Naive thymus-derived CD4-positive, alpha-beta T cell (primary cell): Measurements from ENCODE around the gene TACC2. TPM values are rescaled to one million over a fixed set of nuclear protein-coding genes. Genes with fewer than 3 reads are reported as not detected.

Experiments
- ATAC-seq: fragments of 150-1000 bp; cut with Tn5 transposase; 2 replicates; pipeline ENCODE4 v1.10.0; 2021; ENCODE audit warnings: mild to moderate bottlenecking, moderate library complexity
- CTCF ChIA-PET: fragments of 350-600 bp; sonication (Branson Sonifier 250); formaldehyde crosslinking; loops from one replicate; lab custom pipeline; 2021; ENCODE audit warnings: antibody characterized with exemption; lab: Charles Lee
- POLR2A ChIA-PET: fragments of 350-600 bp; sonication (Branson Sonifier 250); formaldehyde crosslinking; loops from one replicate; lab custom pipeline; 2021; ENCODE audit warnings: antibody characterized with exemption, inconsistent platforms; lab: Charles Lee
- DNase-seq, 9 donors: peaks; one replicate each; pipeline versions ENCODE4 v3.0.0 to v3.0.0-alpha.2; 2020 to 2022; ENCODE audit warnings: mixed read lengths in 1 of 9
- H3K27ac ChIP-seq: one replicate; pipeline ENCODE4 v1.7.0; 2013; ENCODE audit warnings: mild to moderate bottlenecking, low read depth, low read length, moderate library complexity
- H3K27me3 ChIP-seq, 2 donors: one replicate each; pipeline ENCODE4 v1.7.0; 2013; ENCODE audit warnings: low read length in 2 of 2, mild to moderate bottlenecking in 2 of 2, moderate library complexity in 2 of 2; ENCODE audit not compliant: control insufficient read depth in 2 of 2, insufficient read depth in 2 of 2
- H3K36me3 ChIP-seq, 3 experiments: 1 replicate in 2 of 3; 2 replicates in 1 of 3; pipeline ENCODE4 v1.7.0; 2013; ENCODE audit warnings: low read length in 3 of 3, mild to moderate bottlenecking in 3 of 3, moderate library complexity in 1 of 3; ENCODE audit not compliant: insufficient read depth in 3 of 3, control insufficient read depth in 2 of 3
- H3K4me1 ChIP-seq, 2 donors: one replicate each; pipeline ENCODE4 v1.7.0; 2013; ENCODE audit warnings: low read length in 2 of 2, mild to moderate bottlenecking in 2 of 2, moderate library complexity in 1 of 2; ENCODE audit not compliant: control insufficient read depth in 2 of 2, insufficient read depth in 2 of 2
- H3K4me3 ChIP-seq: 2 replicates; pipeline ENCODE4 v1.7.0; 2013; ENCODE audit warnings: mild to moderate bottlenecking, low read length
- H3K9me3 ChIP-seq, 3 experiments: 1 replicate in 2 of 3; 2 replicates in 1 of 3; pipeline ENCODE4 v1.7.0; 2013; ENCODE audit warnings: low read length in 3 of 3; ENCODE audit not compliant: control insufficient read depth in 2 of 3
- H3K27ac Mint-ChIP-seq, 9 donors: one replicate each; pipeline ENCODE4 v1.8.0; 2020 to 2022; ENCODE audit warnings: mixed read lengths in 9 of 9, mild to moderate bottlenecking in 8 of 9, moderate library complexity in 5 of 9, inconsistent platforms in 2 of 9
- H3K27me3 Mint-ChIP-seq, 5 donors: one replicate each; pipeline ENCODE4 v1.8.0; 2021 to 2022; ENCODE audit warnings: mixed read lengths in 5 of 5, mild to moderate bottlenecking in 1 of 5
- H3K36me3 Mint-ChIP-seq, 5 donors: one replicate each; pipeline ENCODE4 v1.8.0; 2020 to 2022; ENCODE audit warnings: mixed read lengths in 5 of 5, mild to moderate bottlenecking in 3 of 5, inconsistent platforms in 1 of 5
- H3K4me1 Mint-ChIP-seq, 7 donors: one replicate each; pipeline ENCODE4 v1.8.0; 2020 to 2022; ENCODE audit warnings: mixed read lengths in 7 of 7, mild to moderate bottlenecking in 3 of 7, inconsistent platforms in 1 of 7
- H3K4me3 Mint-ChIP-seq, 10 donors: one replicate each; pipeline ENCODE4 v1.8.0; 2020 to 2022; ENCODE audit warnings: mild to moderate bottlenecking in 10 of 10, mixed read lengths in 10 of 10, moderate library complexity in 6 of 10, inconsistent platforms in 2 of 10
- H3K9me3 Mint-ChIP-seq, 11 donors: one replicate each; pipeline ENCODE4 v1.8.0; 2020 to 2022; ENCODE audit warnings: mixed read lengths in 11 of 11, mild to moderate bottlenecking in 4 of 11, inconsistent platforms in 1 of 11, moderate library complexity in 1 of 11
- intact Hi-C, 2 donors: fragments of 100-400 bp; cut with micrococcal nuclease; formaldehyde crosslinking; loops; one replicate each; pipeline ENCODE4 v1.15.1; 2023
- polyA plus RNA-seq, 2 donors: library from polyadenylated mRNA; unstranded; fragments of 300-500 nt; fragmentation: Illumina TruSeq; gene quantifications; one replicate each; pipeline ENCODE4 v1.2.3, GENCODE V29; 2021
- total RNA-seq, 6 experiments: library from RNA in 5 of 6; stranded (reverse) in 5 of 6; gene quantifications; 1 replicate in 5 of 6; 2 replicates in 1 of 6; pipeline ENCODE4 v1.2.3 and lab custom pipeline; 2021 to 2026

Gene TACC2
- total and polyA plus RNA-seq, 7 experiments from 2014 or later = 0.16 TPM; not detected in 6

GRCh38 chr10:122132882-122133565 lies 144.1 kb downstream of the TACC2 start:
- H3K27ac ChIP-seq = no peak overlapping the region
- H3K36me3 ChIP-seq = no peaks in the 10 kb centered on the region
- H3K4me1 ChIP-seq = no peaks in the 10 kb centered on the region
- intact Hi-C loops = no loop called here
- H3K4me3 Mint-ChIP-seq = no peak overlapping the region
- no peak overlapping the region for H3K4me3 ChIP-seq
- CTCF ChIA-PET = no interaction called here
- no peaks in the 10 kb centered on the region for H3K27me3 ChIP-seq
- POLR2A ChIA-PET = no interaction called here
- H3K27me3 Mint-ChIP-seq = peaks cover 0 to 30% (median 10%) of the 10 kb centered on the region in 5 donors
- no peaks in the 10 kb centered on the region for H3K36me3 Mint-ChIP-seq
- H3K27ac Mint-ChIP-seq = peak overlapping the region in 1 of 9 donors; percentile 20
- no peak for ATAC-seq
- no peaks in the 10 kb centered on the region for H3K9me3 Mint-ChIP-seq
- H3K4me1 Mint-ChIP-seq = peaks cover 0 to 2% (median 0%) of the 10 kb centered on the region in 7 donors
- no peaks in the 10 kb centered on the region for H3K9me3 ChIP-seq
- DNase-seq = no peak

GRCh38 chr10:122135251-122136025 lies 146.5 kb downstream of the TACC2 start:
- no peak overlapping the region for H3K4me3 ChIP-seq
- no peaks in the 10 kb centered on the region for H3K9me3 ChIP-seq
- intact Hi-C loops = no loop called here
- POLR2A ChIA-PET = no interaction called here
- no peaks in the 10 kb centered on the region for H3K4me1 ChIP-seq
- Mint-ChIP-seq H3K27ac (no peak overlapping the region), H3K36me3 (no peaks in the 10 kb centered on the region), H3K4me1 (peaks cover 0 to 2% (median 0%) of the 10 kb centered on the region in 7 donors), H3K4me3 (no peak overlapping the region), H3K27me3 (peaks cover 0 to 34% (median 4%) of the 10 kb centered on the region in 5 donors), H3K9me3 (no peaks in the 10 kb centered on the region)
- CTCF ChIA-PET = no interaction called here
- H3K27me3 ChIP-seq = no peaks in the 10 kb centered on the region
- H3K36me3 ChIP-seq = no peaks in the 10 kb centered on the region
- DNase-seq (no peak), ATAC-seq (no peak)
- H3K27ac ChIP-seq = no peak overlapping the region

- H3K27ac ChIP-seq = no peak overlapping the region
- intact Hi-C loops = no loop called here
- Mint-ChIP-seq H3K4me3 (no peak overlapping the region), H3K36me3 (no peaks in the 10 kb centered on the region), H3K27me3 (peaks cover 0 to 37% (median 4%) of the 10 kb centered on the region in 5 donors), H3K4me1 (peaks cover 0 to 7% (median 0%) of the 10 kb centered on the region in 7 donors), H3K9me3 (peaks cover 0 to under 1% (median 0%) of the 10 kb centered on the region in 11 donors), H3K27ac (no peak overlapping the region)
- DNase-seq (no peak), ATAC-seq (no peak)
- H3K4me3 ChIP-seq = no peak overlapping the region
- ChIA-PET POLR2A (no interaction called here), CTCF (no interaction called here)
- no peaks in the 10 kb centered on the region for H3K4me1 ChIP-seq
- H3K36me3 ChIP-seq = no peaks in the 10 kb centered on the region
- H3K27me3 ChIP-seq = no peaks in the 10 kb centered on the region
- no peaks in the 10 kb centered on the region for H3K9me3 ChIP-seq
Measured at GRCh38 chr10:122138831-122139625, 150.1 kb downstream of the TACC2 start.

- peaks cover 0 to 7% (median 0%) of the 10 kb centered on the region in 7 donors for H3K4me1 Mint-ChIP-seq
- POLR2A ChIA-PET = no interaction called here
- H3K27me3 Mint-ChIP-seq = peaks cover 0 to 37% (median 4%) of the 10 kb centered on the region in 5 donors
- no peak overlapping the region for H3K4me3 ChIP-seq
- no peak overlapping the region for H3K27ac ChIP-seq
- no peak overlapping the region for H3K27ac Mint-ChIP-seq
- ATAC-seq (no peak), DNase-seq (no peak)
- peaks cover 0 to 7% (median 0%) of the 10 kb centered on the region in 11 donors for H3K9me3 Mint-ChIP-seq
- CTCF ChIA-PET = no interaction called here
- H3K36me3 Mint-ChIP-seq = no peaks in the 10 kb centered on the region
- no peaks in the 10 kb centered on the region for H3K9me3 ChIP-seq
- intact Hi-C loops = loop anchor here in 1 of 2 donors (5.0 kb wide), 1 partner anchor 563 kb away; no protein-coding TSS in a partner anchor
- no peaks in the 10 kb centered on the region for H3K27me3 ChIP-seq
- H3K4me1 ChIP-seq = no peaks in the 10 kb centered on the region
- H3K36me3 ChIP-seq = no peaks in the 10 kb centered on the region
- no peak overlapping the region for H3K4me3 Mint-ChIP-seq
Measured at GRCh38 chr10:122139627-122140170, 150.7 kb downstream of the TACC2 start.

- CTCF ChIA-PET = no interaction called here
- H3K36me3 ChIP-seq = no peaks in the 10 kb centered on the region
- H3K36me3 Mint-ChIP-seq = peaks cover 0 to 4% (median 0%) of the 10 kb centered on the region in 5 donors
- DNase-seq = no peak
- no peaks in the 10 kb centered on the region for H3K9me3 ChIP-seq
- POLR2A ChIA-PET = no interaction called here
- H3K27ac ChIP-seq = no peak overlapping the region
- peaks cover 0 to 7% (median 0%) of the 10 kb centered on the region in 7 donors for H3K4me1 Mint-ChIP-seq
- intact Hi-C loops = loop anchor here in 1 of 2 donors (5.0 kb wide), 1 partner anchor 562 kb away; no protein-coding TSS in a partner anchor
- H3K4me1 ChIP-seq = no peaks in the 10 kb centered on the region
- H3K27me3 Mint-ChIP-seq = peaks cover 0 to 31% (median 2%) of the 10 kb centered on the region in 5 donors
- ATAC-seq = no peak
- H3K27ac Mint-ChIP-seq = no peak overlapping the region
- H3K27me3 ChIP-seq = no peaks in the 10 kb centered on the region
- H3K4me3 Mint-ChIP-seq = no peak overlapping the region
- no peak overlapping the region for H3K4me3 ChIP-seq
- H3K9me3 Mint-ChIP-seq = peaks cover 0 to 12% (median 2%) of the 10 kb centered on the region in 11 donors
Measured at GRCh38 chr10:122140461-122140902, 151.5 kb downstream of the TACC2 start.

- DNase-seq (no peak), ATAC-seq (peak; percentile 54)
- Mint-ChIP-seq H3K4me3 (no peak overlapping the region), H3K36me3 (peaks cover 0 to 4% (median 0%) of the 10 kb centered on the region in 5 donors), H3K27ac (no peak overlapping the region), H3K27me3 (peaks cover 0 to 29% (median 0%) of the 10 kb centered on the region in 5 donors), H3K4me1 (peaks cover 0 to 7% (median 0%) of the 10 kb centered on the region in 7 donors), H3K9me3 (peaks cover 0 to 16% (median 2%) of the 10 kb centered on the region in 11 donors)
- H3K27ac ChIP-seq = no peak overlapping the region
- POLR2A ChIA-PET = no interaction called here
- H3K9me3 ChIP-seq = no peaks in the 10 kb centered on the region
- H3K36me3 ChIP-seq = no peaks in the 10 kb centered on the region
- H3K4me3 ChIP-seq = no peak overlapping the region
- no peaks in the 10 kb centered on the region for H3K4me1 ChIP-seq
- intact Hi-C loops = loop anchor here in 1 of 2 donors (5.0 kb wide), 1 partner anchor 561 kb away; no protein-coding TSS in a partner anchor
- CTCF ChIA-PET = no interaction called here
- no peaks in the 10 kb centered on the region for H3K27me3 ChIP-seq
Measured at GRCh38 chr10:122140941-122141623, 152.1 kb downstream of the TACC2 start.
